HFF-Myc (cell line): ENCODE results near the gene USP37.

Experiments used
- DNase-seq: peaks from one replicate; pipeline ENCODE4 v3.0.0-alpha.2; 2011; ENCODE audit warnings: low read depth; ENCODE audit errors: extremely low read depth
- H3K4me3 ChIP-seq: replicated peaks from 2 replicates; pipeline ENCODE4 v1.5.1; 2011; ENCODE audit warnings: low read depth, mild to moderate bottlenecking, control low read depth, low read length
- TF ChIP-seq, protein P1 (sequence below): IDR thresholded peaks from 2 replicates; pipeline ENCODE4 v1.5.1; 2012; ENCODE audit warnings: mild to moderate bottlenecking, low read depth, low read length, control low read depth; ENCODE audit errors: missing control alignments

USP37 gene

DNA sequence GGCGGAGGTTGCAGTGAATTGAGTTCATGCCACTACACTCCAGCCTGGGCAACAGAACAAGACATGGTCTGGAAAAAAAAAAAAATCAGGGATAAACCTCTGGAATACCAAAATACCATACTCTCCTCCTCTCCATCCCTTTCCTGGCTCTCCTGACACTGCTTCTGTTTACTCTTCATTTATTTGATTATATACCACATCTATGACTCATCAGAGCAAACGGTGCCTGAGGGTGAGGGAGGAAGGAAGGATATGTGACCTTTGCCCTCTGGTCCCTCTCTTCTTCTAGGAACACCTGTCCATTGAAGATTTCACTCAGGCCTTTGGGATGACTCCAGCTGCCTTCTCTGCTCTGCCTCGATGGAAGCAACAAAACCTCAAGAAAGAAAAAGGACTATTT, 119.2 kb downstream of the USP37 start:
- DNase-seq, result peak; percentile 53
- TF ChIP-seq, protein P1, sequence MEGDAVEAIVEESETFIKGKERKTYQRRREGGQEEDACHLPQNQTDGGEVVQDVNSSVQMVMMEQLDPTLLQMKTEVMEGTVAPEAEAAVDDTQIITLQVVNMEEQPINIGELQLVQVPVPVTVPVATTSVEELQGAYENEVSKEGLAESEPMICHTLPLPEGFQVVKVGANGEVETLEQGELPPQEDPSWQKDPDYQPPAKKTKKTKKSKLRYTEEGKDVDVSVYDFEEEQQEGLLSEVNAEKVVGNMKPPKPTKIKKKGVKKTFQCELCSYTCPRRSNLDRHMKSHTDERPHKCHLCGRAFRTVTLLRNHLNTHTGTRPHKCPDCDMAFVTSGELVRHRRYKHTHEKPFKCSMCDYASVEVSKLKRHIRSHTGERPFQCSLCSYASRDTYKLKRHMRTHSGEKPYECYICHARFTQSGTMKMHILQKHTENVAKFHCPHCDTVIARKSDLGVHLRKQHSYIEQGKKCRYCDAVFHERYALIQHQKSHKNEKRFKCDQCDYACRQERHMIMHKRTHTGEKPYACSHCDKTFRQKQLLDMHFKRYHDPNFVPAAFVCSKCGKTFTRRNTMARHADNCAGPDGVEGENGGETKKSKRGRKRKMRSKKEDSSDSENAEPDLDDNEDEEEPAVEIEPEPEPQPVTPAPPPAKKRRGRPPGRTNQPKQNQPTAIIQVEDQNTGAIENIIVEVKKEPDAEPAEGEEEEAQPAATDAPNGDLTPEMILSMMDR, result no peak
- H3K4me3 ChIP-seq, result no peak overlapping the region

DNA sequence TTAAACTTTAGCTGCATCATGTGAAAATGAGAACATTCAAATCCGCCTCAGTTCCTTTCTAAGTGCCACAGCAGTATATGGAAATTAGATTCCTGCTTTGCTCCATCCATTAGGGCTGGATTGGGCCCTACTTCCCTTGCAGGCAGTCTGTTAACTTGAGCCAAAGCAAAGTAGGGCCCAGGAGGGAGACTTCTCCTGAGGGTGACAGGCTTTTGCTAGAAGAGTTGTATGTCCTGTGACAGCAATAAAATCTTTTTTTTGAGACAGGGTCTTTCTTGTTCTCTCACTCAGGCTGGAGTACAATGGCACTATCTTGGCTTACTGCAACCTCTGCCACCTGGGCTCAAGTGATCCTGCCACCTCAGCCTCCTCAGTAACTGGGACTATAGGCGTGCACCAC, 121.1 kb downstream of the USP37 start:
- TF ChIP-seq, protein P1, result no peak

GRCh38 chr2:218446547-218446946, 121.6 kb downstream of the USP37 start:
- TF ChIP-seq, protein P1, result no peak
- DNase-seq, result no peak
- no peak overlapping the region for H3K4me3 ChIP-seq

More for the DNA sequence above, 121.1 kb downstream of the USP37 start:
- DNase-seq, result no peak
- H3K4me3 ChIP-seq, result no peak overlapping the region

DNA sequence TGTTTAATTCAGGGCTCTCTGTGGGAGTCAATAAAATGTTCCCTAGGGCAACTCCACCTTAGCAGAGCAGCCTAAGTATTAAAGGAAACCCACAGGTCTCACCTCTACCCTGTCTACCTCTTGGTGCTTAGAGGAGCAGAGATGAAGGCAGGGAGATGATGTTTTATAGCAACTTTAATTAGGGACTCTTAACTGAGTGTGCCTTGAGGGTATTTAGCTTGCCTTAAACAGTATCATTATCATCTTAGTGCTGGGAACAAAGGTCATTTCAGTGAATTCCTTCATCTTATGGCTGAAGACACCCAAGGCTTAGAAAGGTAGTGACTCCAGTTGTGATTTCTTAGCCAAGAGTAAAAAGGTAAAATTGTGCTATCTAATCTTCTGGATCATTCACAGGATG, 122.5 kb downstream of the USP37 start:
- no peak for DNase-seq
- TF ChIP-seq, protein P1, result no peak
- H3K4me3 ChIP-seq, result no peak overlapping the region

GRCh38 chr2:218444692-218445357, 123.3 kb downstream of the USP37 start:
- DNase-seq, result no peak
- TF ChIP-seq, protein P1, result no peak
- no peak overlapping the region for H3K4me3 ChIP-seq

DNA sequence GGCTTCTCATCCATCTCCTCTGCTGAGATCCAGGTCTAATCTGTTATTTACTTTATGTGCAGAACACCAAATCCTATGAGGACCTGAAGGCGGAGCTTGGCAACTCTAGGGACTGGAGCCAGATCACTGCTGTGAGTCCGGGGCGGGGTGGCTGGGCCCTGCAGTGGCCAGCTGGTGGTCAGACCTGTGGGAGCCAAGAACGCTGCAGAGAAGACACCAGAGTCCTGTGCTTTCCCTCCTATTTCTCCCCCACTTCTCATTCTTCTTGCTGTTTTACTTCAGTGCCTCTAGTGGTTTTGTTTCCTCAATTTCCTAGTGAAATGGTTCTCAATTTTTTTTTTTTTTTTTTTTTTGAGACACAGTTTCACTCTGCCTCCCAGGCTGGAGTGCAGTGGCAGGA, 129.6 kb downstream of the USP37 start:
- TF ChIP-seq, protein P1, result no peak
- DNase-seq, result no peak
- H3K4me3 ChIP-seq, result no peak overlapping the region

- no peak overlapping the region for H3K4me3 ChIP-seq
- TF ChIP-seq, protein P1, result no peak
- no peak for DNase-seq
These were observed 130.2 kb downstream of the USP37 start for GRCh38 chr2:218437969-218438368.
